HS-27A (cell line): ENCODE measurements around the gene RAB3GAP2.
"Not testable (repeated sequence)": the region's sequence is repeated elsewhere in the genome, so short reads cannot be mapped to it uniquely, and the experiment has no call there.

Experiments used
- DNase-seq: peaks from one replicate; pipeline ENCODE4 v3.0.0-alpha.2; 2012; ENCODE audit warnings: low read depth, missing footprints

RAB3GAP2 gene, protein sequence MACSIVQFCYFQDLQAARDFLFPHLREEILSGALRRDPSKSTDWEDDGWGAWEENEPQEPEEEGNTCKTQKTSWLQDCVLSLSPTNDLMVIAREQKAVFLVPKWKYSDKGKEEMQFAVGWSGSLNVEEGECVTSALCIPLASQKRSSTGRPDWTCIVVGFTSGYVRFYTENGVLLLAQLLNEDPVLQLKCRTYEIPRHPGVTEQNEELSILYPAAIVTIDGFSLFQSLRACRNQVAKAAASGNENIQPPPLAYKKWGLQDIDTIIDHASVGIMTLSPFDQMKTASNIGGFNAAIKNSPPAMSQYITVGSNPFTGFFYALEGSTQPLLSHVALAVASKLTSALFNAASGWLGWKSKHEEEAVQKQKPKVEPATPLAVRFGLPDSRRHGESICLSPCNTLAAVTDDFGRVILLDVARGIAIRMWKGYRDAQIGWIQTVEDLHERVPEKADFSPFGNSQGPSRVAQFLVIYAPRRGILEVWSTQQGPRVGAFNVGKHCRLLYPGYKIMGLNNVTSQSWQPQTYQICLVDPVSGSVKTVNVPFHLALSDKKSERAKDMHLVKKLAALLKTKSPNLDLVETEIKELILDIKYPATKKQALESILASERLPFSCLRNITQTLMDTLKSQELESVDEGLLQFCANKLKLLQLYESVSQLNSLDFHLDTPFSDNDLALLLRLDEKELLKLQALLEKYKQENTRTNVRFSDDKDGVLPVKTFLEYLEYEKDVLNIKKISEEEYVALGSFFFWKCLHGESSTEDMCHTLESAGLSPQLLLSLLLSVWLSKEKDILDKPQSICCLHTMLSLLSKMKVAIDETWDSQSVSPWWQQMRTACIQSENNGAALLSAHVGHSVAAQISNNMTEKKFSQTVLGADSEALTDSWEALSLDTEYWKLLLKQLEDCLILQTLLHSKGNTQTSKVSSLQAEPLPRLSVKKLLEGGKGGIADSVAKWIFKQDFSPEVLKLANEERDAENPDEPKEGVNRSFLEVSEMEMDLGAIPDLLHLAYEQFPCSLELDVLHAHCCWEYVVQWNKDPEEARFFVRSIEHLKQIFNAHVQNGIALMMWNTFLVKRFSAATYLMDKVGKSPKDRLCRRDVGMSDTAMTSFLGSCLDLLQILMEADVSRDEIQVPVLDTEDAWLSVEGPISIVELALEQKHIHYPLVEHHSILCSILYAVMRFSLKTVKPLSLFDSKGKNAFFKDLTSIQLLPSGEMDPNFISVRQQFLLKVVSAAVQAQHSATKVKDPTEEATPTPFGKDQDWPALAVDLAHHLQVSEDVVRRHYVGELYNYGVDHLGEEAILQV (N-terminal part only)

DNA sequence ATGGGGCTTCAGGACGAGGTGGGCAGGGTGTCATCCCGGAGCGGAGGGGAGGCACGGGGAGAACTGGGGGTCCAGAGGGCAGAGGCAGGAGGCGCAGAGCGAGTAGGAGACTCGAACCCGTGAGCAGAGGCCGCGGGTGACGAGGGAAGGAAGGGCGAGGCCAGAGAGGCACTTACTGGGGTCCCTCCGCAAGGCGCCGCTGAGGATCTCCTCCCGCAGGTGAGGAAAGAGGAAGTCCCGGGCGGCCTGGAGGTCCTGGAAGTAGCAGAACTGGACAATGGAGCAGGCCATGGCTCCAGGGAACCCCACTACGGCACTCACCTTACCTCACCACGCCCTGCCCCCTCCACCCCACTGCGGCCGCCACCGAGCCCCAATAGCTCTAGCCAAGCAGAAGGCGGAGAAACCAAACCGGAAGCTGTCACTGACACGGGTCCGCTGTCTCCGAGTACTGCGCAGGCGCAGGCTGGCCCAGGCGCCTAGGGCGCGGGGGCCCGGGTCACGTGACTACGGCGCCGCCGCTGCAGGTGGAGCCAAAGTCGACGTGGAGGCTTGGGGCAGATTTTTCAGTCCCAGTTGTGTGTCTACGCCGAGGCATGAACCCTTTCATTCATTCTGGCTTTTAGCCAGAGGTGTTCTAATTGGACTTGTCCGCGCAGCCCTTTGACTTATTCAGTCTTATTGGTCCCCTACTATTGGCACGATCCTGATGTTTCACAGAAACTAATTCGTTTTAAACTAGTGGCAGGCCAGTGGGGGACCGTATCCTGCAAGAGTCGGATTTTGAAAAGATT is at the start of gene RAB3GAP2:
TSS of gene RAB3GAP2 (minus strand) at position 407 of the 794 bp plus-strand sequence. CDS start at position 291, 116 bp downstream.
- DNase-seq: peak; percentile 84

DNA sequence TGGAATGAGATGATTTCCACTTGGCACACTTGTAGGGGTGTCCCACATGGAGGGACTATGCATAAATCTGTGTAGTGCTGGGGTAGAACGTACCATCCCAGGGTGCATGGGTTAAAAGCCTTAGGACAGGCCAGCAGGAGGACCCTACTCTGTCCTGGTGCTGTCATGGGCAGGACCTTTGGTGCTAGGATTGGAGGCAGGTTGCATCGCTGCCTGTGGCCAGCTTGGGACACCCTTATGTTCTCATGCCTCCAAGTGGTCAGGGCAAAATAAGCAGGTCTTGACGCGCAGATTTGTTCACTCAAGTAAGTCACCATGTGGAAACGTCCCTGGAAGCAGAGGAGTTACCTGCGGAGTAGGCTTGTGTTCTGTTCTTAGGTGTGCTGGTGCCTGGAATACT is 49.5 kb upstream of the RAB3GAP2 start:
- no peak for DNase-seq

- DNase-seq: no peak
Measured at GRCh38 chr1:220320709-220321108, 48.5 kb upstream of the RAB3GAP2 start.

GRCh38 chr1:220318673-220319072 is 46.4 kb upstream of the RAB3GAP2 start:
- no peak for DNase-seq

DNA sequence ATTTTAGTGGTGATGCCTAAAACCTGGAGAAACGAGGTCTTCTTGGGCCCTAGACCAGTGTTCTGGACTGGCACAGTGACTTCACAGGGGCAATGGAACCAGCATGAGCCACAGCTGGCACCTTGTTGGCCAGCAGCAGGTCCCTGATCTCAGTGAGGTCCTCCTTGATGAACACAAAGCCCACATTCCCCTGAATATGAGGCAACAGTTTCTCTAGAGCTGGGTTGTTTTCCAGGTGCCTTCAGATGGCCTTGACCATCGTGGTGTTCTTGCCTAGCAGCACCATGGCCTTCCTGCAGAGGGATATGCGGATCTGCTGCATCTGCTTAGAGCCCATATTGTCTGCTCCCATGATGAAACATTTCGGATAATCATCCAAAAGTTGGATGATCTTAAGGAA is 44.9 kb upstream of the RAB3GAP2 start:
- no peak for DNase-seq

- no peak for DNase-seq
Measured at GRCh38 chr1:220316305-220316704, 44.1 kb upstream of the RAB3GAP2 start.

- DNase-seq: no peak
Measured at GRCh38 chr1:220315070-220315839, 43.0 kb upstream of the RAB3GAP2 start.

GRCh38 chr1:220313576-220313975 is 41.3 kb upstream of the RAB3GAP2 start:
- no peak for DNase-seq

DNA sequence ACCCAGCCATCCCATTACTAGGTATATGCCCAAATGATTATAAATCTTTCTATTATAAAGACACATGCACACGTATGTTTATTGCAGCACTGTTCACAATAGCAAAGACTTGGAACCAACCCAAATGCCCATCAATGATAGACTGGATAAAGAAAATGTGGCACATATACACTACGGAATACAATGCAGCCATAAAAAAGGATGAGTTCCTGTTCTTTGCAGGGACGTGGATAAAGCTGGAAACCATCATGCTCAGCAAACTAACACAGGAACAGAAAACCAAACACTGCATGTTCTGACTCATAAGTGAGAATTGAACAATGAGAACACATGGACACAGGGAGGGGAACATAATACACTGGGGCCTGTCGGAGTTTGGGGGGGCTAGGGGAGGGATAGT is 37.9 kb upstream of the RAB3GAP2 start:
- not testable (repeated sequence) for DNase-seq

GRCh38 chr1:220307607-220308006 is 35.4 kb upstream of the RAB3GAP2 start:
- no peak for DNase-seq

DNA sequence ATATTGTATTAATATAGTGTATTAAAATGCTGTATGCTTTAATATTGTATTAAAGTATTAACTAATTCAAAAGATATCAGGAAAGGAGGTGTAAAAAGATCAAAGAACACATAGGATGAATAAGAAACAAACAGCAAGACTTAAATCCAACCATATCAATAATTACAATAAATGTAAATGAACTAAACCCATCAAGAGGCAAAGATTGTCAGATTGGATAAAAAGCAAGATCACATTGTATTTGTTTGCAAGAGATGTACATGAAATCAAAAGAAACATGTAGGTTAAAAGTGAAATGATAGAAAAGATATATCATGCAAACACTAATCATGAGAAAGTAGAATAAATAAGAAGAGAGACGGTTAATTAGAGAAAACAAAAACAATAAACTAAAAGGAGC is 34.1 kb upstream of the RAB3GAP2 start:
- no peak for DNase-seq

GRCh38 chr1:220303871-220304270 is 31.6 kb upstream of the RAB3GAP2 start:
- no peak for DNase-seq

DNA sequence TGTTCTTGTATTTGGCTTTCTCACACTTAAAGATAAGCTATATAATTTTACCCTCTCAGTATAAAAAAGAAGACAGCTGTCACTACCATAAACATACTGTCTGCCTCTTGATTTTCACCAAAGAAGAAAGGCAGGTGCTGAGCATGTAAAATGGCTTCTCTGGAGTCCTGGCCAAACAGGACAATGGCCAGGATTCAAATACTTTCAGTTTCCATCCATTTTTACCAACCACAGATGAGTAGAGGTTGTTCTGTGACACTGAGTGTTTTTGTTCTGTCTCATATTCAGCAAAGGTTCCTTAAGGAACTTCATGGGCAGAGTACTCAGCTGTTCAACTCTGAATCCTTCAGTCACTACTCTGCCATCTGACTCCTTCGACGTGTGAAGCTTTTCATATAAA is 29.4 kb upstream of the RAB3GAP2 start:
- DNase-seq: no peak

GRCh38 chr1:220300442-220301121 is 28.3 kb upstream of the RAB3GAP2 start:
- DNase-seq: no peak

GRCh38 chr1:220299337-220299736 is 27.1 kb upstream of the RAB3GAP2 start:
- DNase-seq: no peak

DNA sequence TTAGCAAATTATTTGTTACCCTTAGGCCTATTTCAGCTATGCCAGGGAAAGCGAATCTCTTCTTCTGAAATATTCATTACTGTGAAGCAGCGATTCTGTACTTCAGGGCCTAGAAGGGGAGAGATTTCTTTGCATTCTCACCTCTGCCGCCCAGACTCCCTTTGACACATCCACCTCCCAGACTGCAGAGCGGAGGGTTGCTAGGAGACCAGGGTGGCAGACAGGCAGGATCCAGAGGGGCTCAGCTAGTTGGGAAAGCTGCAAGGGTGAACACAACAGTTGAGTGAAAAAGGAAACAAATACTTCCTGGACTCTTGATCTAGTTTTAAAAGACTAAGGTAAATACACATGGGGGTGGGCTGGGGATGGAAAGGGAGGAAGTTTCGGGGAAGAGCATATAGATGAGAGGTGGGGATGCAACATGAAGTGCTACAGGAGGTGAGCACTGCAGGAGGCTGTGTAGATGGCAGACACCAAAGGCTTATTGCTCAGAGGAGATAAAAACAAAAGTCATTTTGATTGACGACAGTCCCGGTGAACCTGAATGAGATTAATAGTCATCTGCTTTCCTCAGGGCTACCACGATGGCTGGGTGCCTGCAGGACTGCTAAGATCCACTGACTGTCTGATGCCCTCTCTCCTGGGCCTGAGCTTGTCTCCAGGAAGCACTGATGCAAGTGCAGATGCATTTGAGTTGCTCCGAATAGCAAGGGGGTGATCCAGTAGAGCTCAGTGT is 26.4 kb upstream of the RAB3GAP2 start:
- no peak for DNase-seq

DNA sequence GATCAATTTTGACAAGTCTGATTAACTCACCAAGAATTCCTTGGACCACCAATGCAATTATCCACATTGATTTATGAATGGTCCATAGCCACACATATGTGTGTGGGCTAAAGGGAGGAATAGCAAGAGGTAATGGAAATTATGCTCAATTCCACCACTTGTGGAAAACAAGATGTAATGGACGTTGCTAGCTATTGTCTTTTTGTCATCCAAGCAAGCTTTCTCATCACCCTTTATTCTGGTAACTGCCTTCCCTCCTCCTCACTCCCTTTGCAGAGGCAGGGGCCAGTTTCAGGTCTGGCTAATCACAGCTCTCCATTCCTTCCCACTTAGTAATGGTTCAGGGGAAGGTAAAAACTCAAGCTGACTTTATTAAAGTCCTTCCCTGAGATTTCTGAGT is 24.7 kb upstream of the RAB3GAP2 start:
- no peak for DNase-seq

- no peak for DNase-seq
Measured at GRCh38 chr1:220294846-220295301, 22.6 kb upstream of the RAB3GAP2 start.

DNA sequence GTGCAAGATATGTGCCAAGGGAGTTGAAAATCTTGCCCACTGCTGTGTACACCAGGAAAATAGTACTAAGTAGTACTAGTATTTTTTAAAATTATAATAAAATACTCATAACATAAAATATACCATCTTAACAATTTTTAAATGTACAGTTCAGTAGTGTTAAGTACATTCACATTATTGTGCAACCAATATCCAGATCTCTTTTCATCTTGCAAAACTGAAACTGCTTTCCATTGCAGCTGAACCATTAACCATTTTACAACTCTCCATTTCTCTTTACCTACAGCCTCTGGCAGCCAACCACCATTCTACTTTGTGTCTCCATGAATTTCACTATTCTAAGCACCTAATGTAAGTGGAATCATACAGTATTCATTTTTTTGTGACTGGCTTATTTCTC is 19.3 kb upstream of the RAB3GAP2 start:
- DNase-seq: no peak
